Measurements from ENCODE around the gene KIAA1755.
"Not testable (repeated sequence)": the region's sequence is repeated elsewhere in the genome, so short reads cannot be mapped to it uniquely, and the experiment has no call there.

KIAA1755 gene

DNA sequence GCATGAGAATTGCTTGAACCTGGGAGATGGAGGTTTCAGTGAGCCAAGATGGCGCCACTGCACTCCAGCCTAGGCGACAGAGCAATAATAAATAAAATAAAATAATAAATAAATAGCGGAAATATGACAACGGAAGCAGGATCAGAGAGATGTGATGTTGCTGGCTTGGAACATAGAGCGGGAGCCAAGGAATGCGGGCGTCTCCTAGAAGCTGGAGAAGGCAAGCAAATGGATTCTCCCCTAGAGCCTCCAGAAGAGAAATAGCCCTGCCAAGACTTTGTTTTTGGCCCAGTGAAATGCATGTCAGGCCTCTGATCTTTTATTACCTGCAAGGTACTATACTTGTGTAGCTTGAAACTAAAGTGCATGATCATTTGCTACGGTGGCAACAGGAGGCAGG is 12.4 kb downstream of the KIAA1755 start:
- Histone ChIP-seq H3K4me2 (ENCODE audit: low read length) (no peak overlapping the region), H3K27ac (ENCODE audit: low read depth, low read length) (no peak overlapping the region), H3K23ac (ENCODE audit: low read length) (no peak overlapping the region), H3K4me3 (ENCODE audit: low read depth, low read length) (no peak overlapping the region), H3K18ac (ENCODE audit: low read length) (no peak overlapping the region), H3K79me1 (ENCODE audit: low read length) (no peaks in the 10 kb centered on the region), H2BK12ac (ENCODE audit: low read length) (no peak overlapping the region), H3K9ac (ENCODE audit: low read length) (no peak overlapping the region), H3K4ac (ENCODE audit: low read depth, low read length) (no peak overlapping the region), H3K27me3 (ENCODE audit: insufficient read depth, low read length) (no peaks in the 10 kb centered on the region), H3K9me3 (ENCODE audit: insufficient read depth, low read depth, low read length) (peaks cover 4% of the 10 kb centered on the region), H2BK5ac (ENCODE audit: low read depth, low read length, poor library complexity) (no peak overlapping the region), H3K36me3 (ENCODE audit: control insufficient read depth in 1 of 2, insufficient read depth in 2 of 2, low read length in 2 of 2) (no peaks in the 10 kb centered on the region), H3K79me2 (ENCODE audit: control insufficient read depth, insufficient read depth, low read length, poor library complexity) (no peaks in the 10 kb centered on the region), H4K91ac (ENCODE audit: low read depth, low read length) (no peak overlapping the region), H3K4me1 (ENCODE audit: control insufficient read depth in 1 of 2, insufficient read depth in 2 of 2, low read length in 2 of 2) (peaks cover 0 to 4% of the 10 kb centered on the region in 2 experiments), H3K14ac (ENCODE audit: low read length) (no peak overlapping the region), H2BK120ac (ENCODE audit: insufficient read depth, low read length, poor library complexity) (no peak overlapping the region), H2AFZ (ENCODE audit: insufficient read depth, low read length, poor library complexity) (no peak overlapping the region), H4K8ac (ENCODE audit: low read depth, low read length) (no peak overlapping the region), H4K12ac (ENCODE audit: low read depth, low read length) (no peak overlapping the region), H2AK5ac (ENCODE audit: low read length) (no peak overlapping the region)
- no CpG with 5 or more reads among the region's 8 CpGs for WGBS (ENCODE audit: extremely low coverage, insufficient coverage, insufficient read length)
- DNase-seq = no peak

DNA sequence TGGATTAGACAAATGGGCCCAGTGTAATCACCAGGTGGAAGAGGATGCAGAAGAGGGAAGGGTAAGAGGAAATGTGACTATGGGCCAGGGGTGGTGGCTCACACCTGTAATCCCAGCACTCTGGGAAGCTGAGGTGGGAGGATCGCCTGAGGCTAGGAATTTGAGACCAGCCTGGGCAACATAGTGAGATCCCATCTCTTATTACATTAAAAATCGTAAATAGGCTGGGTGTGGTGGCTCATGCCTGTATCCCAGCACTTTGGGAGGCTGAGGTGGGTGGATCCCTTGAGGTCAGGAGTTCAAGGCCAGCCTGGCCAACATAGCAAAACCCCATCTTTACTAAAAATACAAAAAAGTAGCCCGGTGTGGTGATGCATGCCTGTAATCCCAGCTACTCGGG is 12.8 kb downstream of the KIAA1755 start:
- not testable (repeated sequence) for H3K9ac ChIP-seq (ENCODE audit: low read length); H2AFZ ChIP-seq (ENCODE audit: insufficient read depth, low read length, poor library complexity); H3K9me3 ChIP-seq (ENCODE audit: insufficient read depth, low read depth, low read length); H3K4me1 ChIP-seq (ENCODE audit: control insufficient read depth in 1 of 2, insufficient read depth in 2 of 2, low read length in 2 of 2); H3K4me2 ChIP-seq (ENCODE audit: low read length); H2BK5ac ChIP-seq (ENCODE audit: low read depth, low read length, poor library complexity); H3K79me1 ChIP-seq (ENCODE audit: low read length); H3K4ac ChIP-seq (ENCODE audit: low read depth, low read length); H3K79me2 ChIP-seq (ENCODE audit: control insufficient read depth, insufficient read depth, low read length, poor library complexity); H3K36me3 ChIP-seq (ENCODE audit: control insufficient read depth in 1 of 2, insufficient read depth in 2 of 2, low read length in 2 of 2); H4K91ac ChIP-seq (ENCODE audit: low read depth, low read length); H2AK5ac ChIP-seq (ENCODE audit: low read length); H4K12ac ChIP-seq (ENCODE audit: low read depth, low read length); H3K27me3 ChIP-seq (ENCODE audit: insufficient read depth, low read length); DNase-seq; H3K4me3 ChIP-seq (ENCODE audit: low read depth, low read length); H3K27ac ChIP-seq (ENCODE audit: low read depth, low read length); H3K18ac ChIP-seq (ENCODE audit: low read length); H2BK120ac ChIP-seq (ENCODE audit: insufficient read depth, low read length, poor library complexity); H2BK12ac ChIP-seq (ENCODE audit: low read length); H3K14ac ChIP-seq (ENCODE audit: low read length); H4K8ac ChIP-seq (ENCODE audit: low read depth, low read length); H3K23ac ChIP-seq (ENCODE audit: low read length)
- WGBS (ENCODE audit: extremely low coverage, insufficient coverage, insufficient read length) = no CpG with 5 or more reads among the region's 4 CpGs

DNA sequence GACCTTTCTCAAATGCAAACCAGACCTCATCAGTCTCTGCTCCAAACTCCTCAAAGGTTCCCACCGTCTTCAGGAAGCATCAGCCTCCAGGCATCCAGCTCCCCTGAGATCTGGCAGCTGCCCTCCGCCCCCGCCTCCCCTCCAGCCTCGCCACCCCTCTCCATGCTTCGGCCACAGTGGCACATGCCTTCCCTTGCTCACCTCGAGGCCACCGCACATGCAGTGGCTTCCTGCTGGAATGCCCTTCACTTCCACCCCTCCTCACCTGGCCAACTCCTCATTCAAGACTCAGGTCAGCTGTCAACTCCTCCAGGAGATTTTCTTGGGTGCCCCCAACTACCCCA is 13.4 kb downstream of the KIAA1755 start:
- H2BK12ac ChIP-seq (ENCODE audit: low read length) = no peak overlapping the region
- no peak overlapping the region for H4K8ac ChIP-seq (ENCODE audit: low read depth, low read length)
- no peak overlapping the region for H3K4me3 ChIP-seq (ENCODE audit: low read depth, low read length)
- H3K4me2 ChIP-seq (ENCODE audit: low read length) = no peak overlapping the region
- no peaks in the 10 kb centered on the region for H3K79me2 ChIP-seq (ENCODE audit: control insufficient read depth, insufficient read depth, low read length, poor library complexity)
- no peak overlapping the region for H3K27ac ChIP-seq (ENCODE audit: low read depth, low read length)
- peaks cover 6% of the 10 kb centered on the region for H3K9me3 ChIP-seq (ENCODE audit: insufficient read depth, low read depth, low read length)
- no peak overlapping the region for H2BK120ac ChIP-seq (ENCODE audit: insufficient read depth, low read length, poor library complexity)
- H4K12ac ChIP-seq (ENCODE audit: low read depth, low read length) = no peak overlapping the region
- whole genome bisulfite sequencing (ENCODE audit: extremely low coverage, insufficient coverage, insufficient read length) = no CpG with 5 or more reads among the region's 7 CpGs
- no peak overlapping the region for H3K14ac ChIP-seq (ENCODE audit: low read length)
- no peak overlapping the region for H3K9ac ChIP-seq (ENCODE audit: low read length)
- no peak for DNase-seq
- H2AK5ac ChIP-seq (ENCODE audit: low read length) = no peak overlapping the region
- no peaks in the 10 kb centered on the region for H3K79me1 ChIP-seq (ENCODE audit: low read length)
- peaks cover 0 to 4% of the 10 kb centered on the region in 2 experiments for H3K4me1 ChIP-seq (ENCODE audit: control insufficient read depth in 1 of 2, insufficient read depth in 2 of 2, low read length in 2 of 2)
- H3K4ac ChIP-seq (ENCODE audit: low read depth, low read length) = no peak overlapping the region
- no peak overlapping the region for H3K18ac ChIP-seq (ENCODE audit: low read length)
- H4K91ac ChIP-seq (ENCODE audit: low read depth, low read length) = no peak overlapping the region
- no peaks in the 10 kb centered on the region for H3K36me3 ChIP-seq (ENCODE audit: control insufficient read depth in 1 of 2, insufficient read depth in 2 of 2, low read length in 2 of 2)
- H2AFZ ChIP-seq (ENCODE audit: insufficient read depth, low read length, poor library complexity) = no peak overlapping the region
- no peak overlapping the region for H2BK5ac ChIP-seq (ENCODE audit: low read depth, low read length, poor library complexity)
- H3K23ac ChIP-seq (ENCODE audit: low read length) = no peak overlapping the region
- H3K27me3 ChIP-seq (ENCODE audit: insufficient read depth, low read length) = no peaks in the 10 kb centered on the region

DNA sequence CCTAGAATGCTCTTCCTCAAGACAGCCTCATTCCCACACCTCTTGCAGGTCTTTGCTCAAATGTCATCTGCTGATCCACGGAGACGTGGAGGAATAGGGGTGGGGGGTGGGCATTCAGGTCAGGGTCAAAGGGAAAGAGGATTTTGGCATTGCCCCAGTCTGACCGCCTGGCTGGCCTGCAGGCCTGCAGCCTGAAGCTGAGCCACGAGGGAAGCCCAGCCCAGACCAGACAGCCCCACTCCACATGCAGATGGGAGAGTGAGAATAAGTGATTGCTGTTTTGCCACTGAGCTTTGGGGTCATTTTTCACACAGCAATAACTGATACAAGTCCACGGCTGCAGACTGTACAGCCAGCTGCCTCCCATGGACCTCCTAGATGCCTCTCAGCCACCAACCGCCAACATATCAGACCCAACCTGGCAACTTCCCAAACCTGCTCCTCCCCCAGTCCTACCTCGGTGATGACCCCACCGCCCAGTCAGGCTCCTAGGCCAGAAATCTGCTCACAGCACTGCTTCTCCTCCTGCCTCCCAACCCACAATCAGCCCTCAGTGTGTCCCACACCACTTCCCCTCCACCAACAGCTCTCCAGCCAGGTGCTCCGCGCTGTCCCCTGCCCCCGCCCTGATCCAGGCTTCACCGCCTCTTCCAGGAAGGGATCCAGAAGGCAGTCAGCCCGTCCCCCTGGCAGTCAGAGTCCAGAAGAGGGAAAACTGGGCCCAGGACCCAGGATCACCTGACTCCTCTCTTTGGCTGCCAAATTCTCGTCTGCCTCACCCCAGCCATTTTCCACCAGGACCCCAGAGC is 14.0 kb downstream of the KIAA1755 start:
- DNase-seq = no peak
- Histone ChIP-seq H3K4me3 (ENCODE audit: low read depth, low read length) (no peak overlapping the region), H3K18ac (ENCODE audit: low read length) (no peak overlapping the region), H3K79me1 (ENCODE audit: low read length) (no peaks in the 10 kb centered on the region), H2BK12ac (ENCODE audit: low read length) (no peak overlapping the region), H3K23ac (ENCODE audit: low read length) (no peak overlapping the region), H4K91ac (ENCODE audit: low read depth, low read length) (no peak overlapping the region), H3K79me2 (ENCODE audit: control insufficient read depth, insufficient read depth, low read length, poor library complexity) (no peaks in the 10 kb centered on the region), H3K4ac (ENCODE audit: low read depth, low read length) (no peak overlapping the region), H2BK120ac (ENCODE audit: insufficient read depth, low read length, poor library complexity) (no peak overlapping the region), H3K9ac (ENCODE audit: low read length) (no peak overlapping the region), H3K27ac (ENCODE audit: low read depth, low read length) (no peak overlapping the region), H2BK5ac (ENCODE audit: low read depth, low read length, poor library complexity) (no peak overlapping the region), H3K27me3 (ENCODE audit: insufficient read depth, low read length) (no peaks in the 10 kb centered on the region), H3K4me1 (ENCODE audit: control insufficient read depth in 1 of 2, insufficient read depth in 2 of 2, low read length in 2 of 2) (peaks cover 0 to 4% of the 10 kb centered on the region in 2 experiments), H4K12ac (ENCODE audit: low read depth, low read length) (no peak overlapping the region), H3K14ac (ENCODE audit: low read length) (no peak overlapping the region), H2AK5ac (ENCODE audit: low read length) (no peak overlapping the region), H3K4me2 (ENCODE audit: low read length) (no peak overlapping the region), H3K9me3 (ENCODE audit: insufficient read depth, low read depth, low read length) (peaks cover 11% of the 10 kb centered on the region), H2AFZ (ENCODE audit: insufficient read depth, low read length, poor library complexity) (no peak overlapping the region), H4K8ac (ENCODE audit: low read depth, low read length) (no peak overlapping the region), H3K36me3 (ENCODE audit: control insufficient read depth in 1 of 2, insufficient read depth in 2 of 2, low read length in 2 of 2) (no peaks in the 10 kb centered on the region)
- WGBS (ENCODE audit: extremely low coverage, insufficient coverage, insufficient read length) = no CpG with 5 or more reads among the region's 14 CpGs
